T-cell (primary cell): ENCODE results near the gene CA5A. TPM values are rescaled to one million over a fixed set of nuclear protein-coding genes. Genes with fewer than 3 reads are reported as not detected.
A peak's percentile ranks its signal among the peaks of the same experiment; 100 is the strongest.
"Not testable (repeated sequence)": the region's sequence is repeated elsewhere in the genome, so short reads cannot be mapped to it uniquely, and the experiment has no call there.

Experiments
- ATAC-seq, 4 experiments: fragments of 200-7000 bp in 3 of 4; fragments of 150-1000 bp in 1 of 4; cut with Tn5 transposase; replicated peaks in 1 of 4; 1 replicate in 3 of 4; 2 replicates in 1 of 4; pipeline ENCODE4 v1.10.0; 2021; ENCODE audit warnings: moderate library complexity in 3 of 4, mild to moderate bottlenecking in 2 of 4, moderate number of reproducible peaks in 1 of 4
- CTCF ChIA-PET, 2 donors: fragments of 300-600 bp; sonication (Branson Sonifier 250); formaldehyde crosslinking; loops; one replicate each; lab custom pipeline; 2022; ENCODE audit warnings: antibody characterized with exemption in 2 of 2; lab: Charles Lee
- POLR2A ChIA-PET, 2 donors: fragments of 300-600 bp; sonication (Branson Sonifier 250); formaldehyde crosslinking; loops; one replicate each; lab custom pipeline; 2022; ENCODE audit warnings: antibody characterized with exemption in 2 of 2; lab: Charles Lee
- DNase-seq, 35 experiments: peaks; one replicate each; pipeline versions ENCODE4 v3.0.0 to v3.0.0-alpha.2; 2013 to 2023
- H3K27ac ChIP-seq: one replicate; pipeline ENCODE4 v1.5.1; 2013; ENCODE audit warnings: low read length
- H3K27me3 ChIP-seq, 2 experiments: replicated peaks in 1 of 2; 1 replicate in 1 of 2; 2 replicates in 1 of 2; pipeline versions ENCODE4 v1.6.1 to v1.7.0; 2013; ENCODE audit warnings: low read length in 1 of 2, mixed read lengths in 1 of 2; ENCODE audit not compliant: control insufficient read depth in 2 of 2, insufficient read depth in 2 of 2; ENCODE audit errors: extremely low read depth in 1 of 2
- H3K36me3 ChIP-seq, 2 donors: 1 replicate in 1 of 2; 2 replicates in 1 of 2; pipeline versions ENCODE4 v1.6.1 to v1.7.0; 2013; ENCODE audit warnings: low read length in 1 of 2; ENCODE audit not compliant: control insufficient read depth in 2 of 2, insufficient read depth in 1 of 2; ENCODE audit errors: extremely low read depth in 1 of 2
- H3K4me1 ChIP-seq, 2 experiments: 1 replicate in 1 of 2; 2 replicates in 1 of 2; pipeline versions ENCODE4 v1.6.1 to v1.7.0; 2013; ENCODE audit warnings: low read length in 2 of 2, mixed read lengths in 1 of 2; ENCODE audit not compliant: insufficient read depth in 2 of 2, control insufficient read depth in 1 of 2; ENCODE audit errors: extremely low read depth in 1 of 2
- H3K4me3 ChIP-seq, 2 donors: 1 replicate in 1 of 2; 2 replicates in 1 of 2; pipeline versions ENCODE4 v1.5.1 to v1.7.0; 2013; ENCODE audit warnings: mild to moderate bottlenecking in 2 of 2, low read length in 1 of 2, moderate library complexity in 1 of 2; ENCODE audit not compliant: control insufficient read depth in 1 of 2; ENCODE audit errors: extremely low read depth in 1 of 2
- H3K9me3 ChIP-seq: 2 replicates; pipeline ENCODE4 v1.7.0; 2013
- H3K27ac Mint-ChIP-seq, 2 donors: one replicate each; pipeline ENCODE4 v1.8.0; 2020 to 2021; ENCODE audit warnings: mild to moderate bottlenecking in 2 of 2, mixed read lengths in 2 of 2
- H3K27me3 Mint-ChIP-seq, 2 donors: one replicate each; pipeline ENCODE4 v1.8.0; 2021 to 2022; ENCODE audit warnings: mixed read lengths in 2 of 2
- H3K36me3 Mint-ChIP-seq: one replicate; pipeline ENCODE4 v1.8.0; 2021; ENCODE audit warnings: mixed read lengths
- H3K4me1 Mint-ChIP-seq, 3 donors: one replicate each; pipeline ENCODE4 v1.8.0; 2020 to 2022; ENCODE audit warnings: mixed read lengths in 3 of 3, mild to moderate bottlenecking in 1 of 3
- H3K4me3 Mint-ChIP-seq, 3 donors: one replicate each; pipeline ENCODE4 v1.8.0; 2020 to 2022; ENCODE audit warnings: mild to moderate bottlenecking in 3 of 3, mixed read lengths in 3 of 3, moderate library complexity in 3 of 3
- H3K9me3 Mint-ChIP-seq, 3 donors: one replicate each; pipeline ENCODE4 v1.8.0; 2020 to 2022; ENCODE audit warnings: mixed read lengths in 3 of 3
- WGBS: methylation state at CpG from one replicate; pipeline ENCODE4 v1.1.5; 2013; ENCODE audit warnings: missing lambda C conversion rate; ENCODE audit not compliant: insufficient coverage; 5-methylcytosine and 5-hydroxymethylcytosine counted together
- total RNA-seq, 35 experiments: library from RNA in 6 of 35; stranded (reverse) in 6 of 35; fragments of 120-200 nt in 1 of 35; gene quantifications; one replicate each; pipeline versions ENCODE4 v1.2.1 to v1.2.4 and lab custom pipeline; 2013 to 2026

The CA5A gene
- total RNA-seq, 5 donors from 2014 or later (not counting 1 experiment from before 2014, with no cell fraction given), result 0.20 TPM; not detected in 4

- H3K4me3 ChIP-seq, result no peak overlapping the region
- H3K27me3 ChIP-seq, result no peaks in the 10 kb centered on the region
- peak in 28 of 35 experiments; percentile 3 to 60 (median 21) for DNase-seq
- H3K36me3 Mint-ChIP-seq, result no peaks in the 10 kb centered on the region
- H3K4me1 ChIP-seq, result peaks cover 13 to 43% of the 10 kb centered on the region in 2 experiments
- H3K27ac Mint-ChIP-seq, result peak overlapping the region; percentile 71 to 96
- ChIA-PET CTCF (interaction anchor here in 1 of 2 donors (0.5 kb wide), 1 partner anchor 119 kb away, joined by 7 read pairs; no protein-coding TSS in a partner anchor), POLR2A (interaction anchor here in 1 of 2 donors (0.6 kb wide), 1 partner anchor 11 kb away, joined by 3 read pairs; no protein-coding TSS in a partner anchor)
- H3K36me3 ChIP-seq, result no peaks in the 10 kb centered on the region
- no peaks in the 10 kb centered on the region for H3K9me3 Mint-ChIP-seq
- WGBS, result 37% methylated on average over 17 of the region's 20 CpGs
- ATAC-seq, result peak; percentile 62 to 82 (median 72)
- H3K27ac ChIP-seq, result peak overlapping the region; percentile 44
- peaks cover 35 to 37% (median 37%) of the 10 kb centered on the region in 3 donors for H3K4me1 Mint-ChIP-seq
- H3K9me3 ChIP-seq, result no peaks in the 10 kb centered on the region
- peak overlapping the region; percentile 26 to 84 (median 40) for H3K4me3 Mint-ChIP-seq
- H3K27me3 Mint-ChIP-seq, result no peaks in the 10 kb centered on the region
These were observed 38.5 kb downstream of the CA5A start for GRCh38 chr16:87897521-87898505.

GRCh38 chr16:87896924-87897520, 39.3 kb downstream of the CA5A start:
- CTCF ChIA-PET, ATAC-seq, POLR2A ChIA-PET, H3K27me3 Mint-ChIP-seq, H3K4me3 ChIP-seq, H3K9me3 ChIP-seq, H3K36me3 Mint-ChIP-seq, H3K9me3 Mint-ChIP-seq, H3K36me3 ChIP-seq, DNase-seq, H3K27me3 ChIP-seq: not testable (repeated sequence)
- peak overlapping the region in 2 of 3 donors; percentile 40 to 84 for H3K4me3 Mint-ChIP-seq
- peaks cover 35 to 37% (median 37%) of the 10 kb centered on the region in 3 donors for H3K4me1 Mint-ChIP-seq
- H3K27ac Mint-ChIP-seq, result peak overlapping the region; percentile 96
- 76% methylated on average over 15 of the region's 16 CpGs for WGBS
- H3K27ac ChIP-seq, result peak overlapping the region; percentile 20
- H3K4me1 ChIP-seq, result peaks cover 13 to 43% of the 10 kb centered on the region in 2 experiments

- Histone ChIP-seq H3K4me1 (peaks cover 13 to 43% of the 10 kb centered on the region in 2 experiments), H3K27ac (peak overlapping the region; percentile 52)
- H3K27me3 ChIP-seq, H3K4me3 ChIP-seq, H3K9me3 Mint-ChIP-seq, H3K36me3 Mint-ChIP-seq, H3K36me3 ChIP-seq, H3K27me3 Mint-ChIP-seq, H3K9me3 ChIP-seq: not testable (repeated sequence)
- WGBS, result 58% methylated on average over 9 of the region's 17 CpGs
- Mint-ChIP-seq H3K27ac (peak overlapping the region; percentile 96), H3K4me3 (peak overlapping the region in 2 of 3 donors; percentile 25 to 84), H3K4me1 (peaks cover 35 to 37% (median 37%) of the 10 kb centered on the region in 3 donors)
- POLR2A ChIA-PET, result interaction anchor here in 1 of 2 donors (0.6 kb wide), 1 partner anchor 9 kb away, joined by 4 read pairs; no protein-coding TSS in a partner anchor
- CTCF ChIA-PET, result interaction anchor here in 1 of 2 donors (0.6 to 1.3 kb wide), 4 partner anchors 10 to 316 kb away, joined by 3 to 4 read pairs (median 4); partner anchors contain the start of gene KLHDC4
- peak in 1 of 35 experiments; percentile 6 for DNase-seq
- ATAC-seq, result peak in 2 of 4 experiments; percentile 3 to 17
These were observed 40.0 kb downstream of the CA5A start for GRCh38 chr16:87896176-87896890.

- DNase-seq (peak in 33 of 35 experiments; percentile 3 to 71 (median 36)), ATAC-seq (peak; percentile 77 to 86 (median 80))
- Mint-ChIP-seq H3K27ac (peak overlapping the region; percentile 96), H3K4me3 (peak overlapping the region; percentile 32 to 84 (median 59)), H3K9me3 (no peaks in the 10 kb centered on the region), H3K4me1 (peaks cover 35 to 37% (median 37%) of the 10 kb centered on the region in 3 donors), H3K36me3 (no peaks in the 10 kb centered on the region), H3K27me3 (no peaks in the 10 kb centered on the region)
- Histone ChIP-seq H3K4me3 (no peak overlapping the region), H3K27ac (peak overlapping the region; percentile 52), H3K4me1 (peaks cover 13 to 43% of the 10 kb centered on the region in 2 experiments), H3K9me3 (no peaks in the 10 kb centered on the region), H3K36me3 (no peaks in the 10 kb centered on the region), H3K27me3 (no peaks in the 10 kb centered on the region)
- ChIA-PET POLR2A (interaction anchor here in 1 of 2 donors (0.6 kb wide), 1 partner anchor 40 kb away, joined by 3 read pairs; no protein-coding TSS in a partner anchor), CTCF (interaction anchor here in 1 of 2 donors (0.6 to 1.3 kb wide), 5 partner anchors 10 to 315 kb away, joined by 3 to 6 read pairs (median 4); partner anchors contain the start of gene KLHDC4)
- WGBS, result 6% methylated on average over 5 of the region's 10 CpGs
These were observed 40.6 kb downstream of the CA5A start for GRCh38 chr16:87895641-87896141.

- H3K4me1 ChIP-seq, result peaks cover 13 to 41% of the 10 kb centered on the region in 2 experiments
- H3K36me3 ChIP-seq, H3K9me3 Mint-ChIP-seq, DNase-seq, H3K27ac ChIP-seq, H3K4me3 ChIP-seq, H3K27me3 Mint-ChIP-seq, ATAC-seq, POLR2A ChIA-PET, H3K27ac Mint-ChIP-seq, H3K4me3 Mint-ChIP-seq, H3K36me3 Mint-ChIP-seq, H3K27me3 ChIP-seq, H3K9me3 ChIP-seq: not testable (repeated sequence)
- H3K4me1 Mint-ChIP-seq, result peaks cover 35 to 37% (median 37%) of the 10 kb centered on the region in 3 donors
- CTCF ChIA-PET, result interaction anchor here in 1 of 2 donors (0.7 kb wide), 1 partner anchor 115 kb away, joined by 4 read pairs; no protein-coding TSS in a partner anchor
- WGBS, result no CpG with 5 or more reads among the region's 4 CpGs
These were observed 42.3 kb downstream of the CA5A start for GRCh38 chr16:87894005-87894404.
